NCI-H2107 treated with DMSO at 0.1 percent for 48 hours (cell line): Measurements from ENCODE around the gene SOX5.
"Not testable (repeated sequence)": the region's sequence is repeated elsewhere in the genome, so short reads cannot be mapped to it uniquely, and the experiment has no call there.

Experiments
- DNase-seq: peaks from one replicate; lab custom pipeline; 2025; ENCODE audit not compliant: unreplicated experiment; lab: John Stamatoyannopoulos, UW

The SOX5 gene

GRCh38 chr12:23555180-23555824, 394.2 kb downstream of the SOX5 start:
- DNase-seq = no peak

- no peak for DNase-seq
These were observed 397.1 kb downstream of the SOX5 start for GRCh38 chr12:23552417-23552816.

GRCh38 chr12:23550753-23551152, 398.7 kb downstream of the SOX5 start:
- DNase-seq = no peak

GRCh38 chr12:23548742-23549141, 400.7 kb downstream of the SOX5 start:
- DNase-seq = no peak

GRCh38 chr12:23546756-23547155, 402.7 kb downstream of the SOX5 start:
- no peak for DNase-seq

- no peak for DNase-seq
These were observed 405.7 kb downstream of the SOX5 start for GRCh38 chr12:23543767-23544166.

GRCh38 chr12:23542187-23542586, 407.3 kb downstream of the SOX5 start:
- DNase-seq = no peak

- DNase-seq = no peak
These were observed 408.9 kb downstream of the SOX5 start for GRCh38 chr12:23540572-23540971.

- no peak for DNase-seq
These were observed 413.2 kb downstream of the SOX5 start for GRCh38 chr12:23536293-23536692.

GRCh38 chr12:23535441-23535840, 414.0 kb downstream of the SOX5 start:
- DNase-seq = no peak

GRCh38 chr12:23534196-23534595, 415.3 kb downstream of the SOX5 start:
- no peak for DNase-seq

GRCh38 chr12:23533699-23534098, 415.8 kb downstream of the SOX5 start:
- DNase-seq = no peak

- no peak for DNase-seq
These were observed 416.2 kb downstream of the SOX5 start for GRCh38 chr12:23533265-23533664.

- no peak for DNase-seq
These were observed 421.2 kb downstream of the SOX5 start for GRCh38 chr12:23528316-23528715.

GRCh38 chr12:23525450-23526072, 423.9 kb downstream of the SOX5 start:
- DNase-seq = no peak

- no peak for DNase-seq
These were observed 426.1 kb downstream of the SOX5 start for GRCh38 chr12:23523339-23523738.

GRCh38 chr12:23519444-23519843, 430.0 kb downstream of the SOX5 start:
- not testable (repeated sequence) for DNase-seq

GRCh38 chr12:23515785-23516184, 433.7 kb downstream of the SOX5 start:
- not testable (repeated sequence) for DNase-seq

GRCh38 chr12:23510484-23510883, 439.0 kb downstream of the SOX5 start:
- no peak for DNase-seq

- DNase-seq = not testable (repeated sequence)
These were observed 439.6 kb downstream of the SOX5 start for GRCh38 chr12:23509832-23510231.

GRCh38 chr12:23507785-23508184, 441.7 kb downstream of the SOX5 start:
- DNase-seq = not testable (repeated sequence)

GRCh38 chr12:23505736-23506135, 443.7 kb downstream of the SOX5 start:
- DNase-seq = not testable (repeated sequence)
